Stimulated activated CD8-positive, alpha-beta memory T cell treated with anti-CD3 and anti-CD28 coated beads, Interleukin-12 subunit alpha, Interleukin-12 subunit beta, amount 100 ng/mL, for 4 hours (primary cell): ENCODE results near the gene NRXN3.

ENCODE experiments used
- DNase-seq: peaks from one replicate; pipeline ENCODE4 v3.0.0-alpha.2; 2020; ENCODE audit warnings: low read depth

NRXN3 gene

GRCh38 chr14:78638926-78639325 lies 468.8 kb downstream of the NRXN3 start:
- no peak for DNase-seq

GRCh38 chr14:78644824-78645559 lies 474.8 kb downstream of the NRXN3 start:
- no peak for DNase-seq

- DNase-seq = no peak
Observed at GRCh38 chr14:78652727-78653126, 482.6 kb downstream of the NRXN3 start.

- DNase-seq = no peak
Observed at GRCh38 chr14:78653173-78653572, 483.0 kb downstream of the NRXN3 start.

- no peak for DNase-seq
Observed at GRCh38 chr14:78657451-78657850, 487.3 kb downstream of the NRXN3 start.

- DNase-seq = no peak
Observed at GRCh38 chr14:78664841-78665240, 494.7 kb downstream of the NRXN3 start.

GRCh38 chr14:78666336-78667056 lies 496.3 kb downstream of the NRXN3 start:
- no peak for DNase-seq

- no peak for DNase-seq
Observed at GRCh38 chr14:78667141-78667540, 497.0 kb downstream of the NRXN3 start.

GRCh38 chr14:78673845-78674244 lies 503.7 kb downstream of the NRXN3 start:
- DNase-seq = no peak

GRCh38 chr14:78674820-78675219 lies 504.6 kb downstream of the NRXN3 start:
- DNase-seq = no peak

GRCh38 chr14:78683206-78683605 lies 513.0 kb downstream of the NRXN3 start:
- no peak for DNase-seq

- no peak for DNase-seq
Observed at GRCh38 chr14:78683981-78684380, 513.8 kb downstream of the NRXN3 start.

GRCh38 chr14:78688503-78688902 lies 518.3 kb downstream of the NRXN3 start:
- DNase-seq = no peak

- no peak for DNase-seq
Observed at GRCh38 chr14:78690836-78691235, 520.7 kb downstream of the NRXN3 start.

- DNase-seq = no peak
Observed at GRCh38 chr14:78697341-78697740, 527.2 kb downstream of the NRXN3 start.

GRCh38 chr14:78698991-78699390 lies 528.8 kb downstream of the NRXN3 start:
- DNase-seq = no peak

- no peak for DNase-seq
Observed at GRCh38 chr14:78700236-78700635, 530.1 kb downstream of the NRXN3 start.

- DNase-seq = no peak
Observed at GRCh38 chr14:78701246-78701645, 531.1 kb downstream of the NRXN3 start.

- DNase-seq = no peak
Observed at GRCh38 chr14:78704965-78705364, 534.8 kb downstream of the NRXN3 start.

GRCh38 chr14:78705989-78706388 lies 535.8 kb downstream of the NRXN3 start:
- no peak for DNase-seq

- DNase-seq = no peak
Observed at GRCh38 chr14:78709795-78710557, 539.8 kb downstream of the NRXN3 start.

GRCh38 chr14:78710963-78711362 lies 540.8 kb downstream of the NRXN3 start:
- DNase-seq = no peak

- no peak for DNase-seq
Observed at GRCh38 chr14:78713716-78714115, 543.5 kb downstream of the NRXN3 start.
